LNCaP clone FGC (cell line): ENCODE data around the gene MYOF.
A peak's percentile ranks its signal among the peaks of the same experiment; 100 is the strongest.

Source experiments
- DNase-seq: peaks from one replicate; pipeline ENCODE4 v3.0.0-alpha.2; 2011; ENCODE audit warnings: low read depth
- H3K4me3 ChIP-seq: 2 replicates; pipeline ENCODE4 v1.5.1; 2011; ENCODE audit warnings: mild to moderate bottlenecking, low read depth, low read length, control low read depth
- TF ChIP-seq, protein P1 (sequence below): IDR thresholded peaks from 2 replicates; pipeline ENCODE4 v1.5.1; 2012; ENCODE audit warnings: mild to moderate bottlenecking; ENCODE audit not compliant: control insufficient read depth, insufficient read depth; ENCODE audit errors: extremely low read depth

The MYOF gene

DNA sequence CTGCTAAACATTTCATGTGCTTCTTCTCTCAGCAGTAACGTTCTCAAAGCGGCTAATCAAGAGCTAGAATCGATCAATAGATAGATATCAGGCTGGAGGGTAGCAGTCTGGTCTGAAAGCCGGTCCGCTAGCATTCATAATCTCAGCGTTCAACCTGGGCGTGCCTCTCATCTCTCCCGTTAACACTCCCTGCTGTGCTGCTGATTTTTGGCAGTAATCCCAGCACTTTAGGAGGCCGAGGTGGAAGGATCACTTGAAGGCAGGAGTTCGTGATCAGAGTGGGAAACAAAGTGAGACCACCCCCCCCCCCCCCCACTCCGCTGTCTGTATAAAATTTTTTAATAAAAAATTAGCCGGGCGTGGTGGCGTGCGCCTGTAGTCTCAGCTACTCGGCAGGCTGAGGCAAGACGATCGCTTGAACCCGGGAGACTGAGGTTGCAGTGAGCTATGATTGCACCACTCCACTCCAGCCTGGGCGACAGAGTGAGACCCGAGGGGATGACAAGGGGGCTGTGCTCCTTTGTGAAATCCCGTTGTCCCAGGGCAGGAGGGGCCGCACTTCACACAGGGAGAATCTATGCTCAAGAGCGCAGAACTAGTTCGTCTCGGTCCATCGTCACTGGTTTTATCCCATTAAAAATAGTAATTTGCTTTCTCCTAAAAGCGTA is 13.7 kb upstream of the MYOF start:
- TF ChIP-seq, protein P1, sequence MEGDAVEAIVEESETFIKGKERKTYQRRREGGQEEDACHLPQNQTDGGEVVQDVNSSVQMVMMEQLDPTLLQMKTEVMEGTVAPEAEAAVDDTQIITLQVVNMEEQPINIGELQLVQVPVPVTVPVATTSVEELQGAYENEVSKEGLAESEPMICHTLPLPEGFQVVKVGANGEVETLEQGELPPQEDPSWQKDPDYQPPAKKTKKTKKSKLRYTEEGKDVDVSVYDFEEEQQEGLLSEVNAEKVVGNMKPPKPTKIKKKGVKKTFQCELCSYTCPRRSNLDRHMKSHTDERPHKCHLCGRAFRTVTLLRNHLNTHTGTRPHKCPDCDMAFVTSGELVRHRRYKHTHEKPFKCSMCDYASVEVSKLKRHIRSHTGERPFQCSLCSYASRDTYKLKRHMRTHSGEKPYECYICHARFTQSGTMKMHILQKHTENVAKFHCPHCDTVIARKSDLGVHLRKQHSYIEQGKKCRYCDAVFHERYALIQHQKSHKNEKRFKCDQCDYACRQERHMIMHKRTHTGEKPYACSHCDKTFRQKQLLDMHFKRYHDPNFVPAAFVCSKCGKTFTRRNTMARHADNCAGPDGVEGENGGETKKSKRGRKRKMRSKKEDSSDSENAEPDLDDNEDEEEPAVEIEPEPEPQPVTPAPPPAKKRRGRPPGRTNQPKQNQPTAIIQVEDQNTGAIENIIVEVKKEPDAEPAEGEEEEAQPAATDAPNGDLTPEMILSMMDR: no peak
- H3K4me3 ChIP-seq: peak overlapping the region; percentile 70
- DNase-seq: peak; percentile 40

DNA sequence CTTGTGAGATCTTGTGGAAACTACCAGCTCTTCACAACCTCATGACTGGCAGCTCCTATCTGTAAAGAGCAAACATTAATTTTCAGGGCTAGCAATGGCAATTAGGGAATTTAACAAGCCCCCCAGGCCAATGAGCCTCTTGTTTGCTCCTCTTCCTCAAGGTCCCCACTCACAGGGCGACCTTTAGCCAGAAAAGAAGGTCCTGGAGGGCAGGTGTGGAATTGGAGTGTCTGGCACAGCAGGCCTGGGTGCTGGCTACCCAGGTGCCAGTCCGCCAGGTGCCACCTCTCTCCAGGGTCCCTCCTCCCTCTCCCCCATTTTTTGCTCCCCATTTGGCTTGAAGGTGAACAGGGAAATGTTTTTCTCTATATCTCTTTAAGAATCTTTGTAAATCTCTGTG is 12.4 kb upstream of the MYOF start:
- no peak overlapping the region for H3K4me3 ChIP-seq
- DNase-seq: no peak
- TF ChIP-seq, protein P1: no peak

DNA sequence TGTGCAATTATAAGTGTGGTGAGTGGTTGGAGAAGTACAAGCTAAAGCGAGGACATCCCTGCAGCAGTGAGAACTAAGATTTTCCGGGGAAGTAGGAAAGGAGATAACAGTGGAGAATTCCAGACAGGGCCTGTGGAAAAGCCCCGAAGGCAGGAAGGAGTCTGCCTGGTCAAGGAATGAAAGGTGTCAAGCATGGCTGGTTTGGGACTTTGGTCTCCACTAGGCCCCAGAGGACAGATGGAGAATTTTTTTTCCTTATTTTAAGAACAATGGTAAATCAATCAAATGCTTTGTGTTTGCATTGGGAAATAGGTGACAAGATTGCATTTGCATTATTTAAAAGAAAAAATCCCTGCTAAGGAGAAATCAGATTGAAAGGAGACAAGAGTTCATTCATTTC is 11.0 kb upstream of the MYOF start:
- TF ChIP-seq, protein P1: no peak
- DNase-seq: no peak
- no peak overlapping the region for H3K4me3 ChIP-seq

DNA sequence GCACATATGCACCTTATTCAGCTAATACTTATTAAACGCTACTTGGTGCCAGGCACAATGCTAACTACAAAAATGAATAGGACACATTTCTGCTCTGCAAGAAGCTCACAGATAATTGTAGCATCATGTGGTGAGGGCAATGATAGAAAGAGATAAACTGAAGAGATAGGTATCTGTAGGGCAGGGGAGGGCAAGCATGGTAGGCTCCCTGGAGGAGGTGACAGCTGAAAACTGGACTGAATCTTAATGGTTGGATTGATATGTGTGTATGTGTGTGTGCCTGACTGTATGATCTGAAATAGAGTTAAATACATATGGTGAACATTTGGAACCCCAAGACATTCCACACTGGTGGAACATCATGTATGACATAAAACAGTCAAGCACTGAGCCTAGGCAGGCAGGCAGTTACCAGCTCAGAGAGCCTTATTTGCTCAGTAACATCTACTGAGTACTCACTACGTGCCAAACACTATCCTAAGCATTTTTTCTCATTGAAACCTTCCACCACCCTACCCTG is 9.5 kb upstream of the MYOF start:
- DNase-seq: no peak
- TF ChIP-seq, protein P1: no peak
- H3K4me3 ChIP-seq: no peak overlapping the region

DNA sequence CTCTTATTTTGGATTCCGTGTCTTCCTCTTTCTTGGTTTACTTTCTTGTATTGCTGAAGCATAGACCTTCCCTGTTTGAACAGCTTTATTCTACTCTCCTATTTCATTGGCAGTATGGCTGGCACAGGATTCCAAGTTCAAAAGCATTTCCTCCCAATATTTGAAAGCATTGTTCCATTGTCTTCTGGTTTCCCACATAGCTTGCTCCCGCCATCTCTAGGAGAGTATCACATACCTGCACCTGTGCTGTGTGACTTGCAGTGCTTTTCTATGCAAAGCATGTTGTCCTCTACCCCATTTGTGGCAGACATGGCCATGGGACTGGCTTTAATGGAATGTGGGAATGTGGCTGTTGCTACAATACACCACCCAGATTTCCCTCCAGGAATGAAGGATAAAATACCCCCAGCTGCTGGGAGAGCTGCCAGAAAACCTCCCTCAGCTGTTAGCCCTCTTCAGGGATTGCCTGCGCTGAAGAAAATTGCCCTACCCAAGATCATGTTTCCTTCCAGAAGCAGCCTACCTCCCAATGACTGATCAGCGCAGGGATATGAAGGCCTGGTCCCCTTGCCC is 6.9 kb upstream of the MYOF start:
- DNase-seq: no peak
- TF ChIP-seq, protein P1: no peak

DNA sequence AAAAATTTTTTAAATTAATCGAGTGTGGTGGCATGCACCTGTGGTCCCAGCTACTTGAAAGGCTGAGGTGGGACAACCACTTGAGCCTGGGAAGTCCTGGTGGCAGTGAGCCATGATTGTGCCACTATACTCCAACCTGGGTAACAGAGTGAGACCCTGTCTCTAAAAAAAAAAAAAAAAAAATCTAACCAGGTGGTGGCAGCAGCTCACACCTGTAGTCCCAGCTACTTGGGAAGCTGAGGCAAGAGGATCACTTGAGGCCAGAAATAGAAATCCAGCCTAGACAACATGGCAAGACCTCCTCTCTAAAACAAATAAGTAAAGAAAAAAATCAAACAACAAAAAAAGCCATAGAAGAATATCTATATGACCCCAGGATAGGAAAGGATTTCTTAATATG is 3.6 kb upstream of the MYOF start:
- DNase-seq: no peak
- no peak overlapping the region for H3K4me3 ChIP-seq
- TF ChIP-seq, protein P1: no peak

More for the DNA sequence above, 6.9 kb upstream of the MYOF start:
- H3K4me3 ChIP-seq: no peak overlapping the region

DNA sequence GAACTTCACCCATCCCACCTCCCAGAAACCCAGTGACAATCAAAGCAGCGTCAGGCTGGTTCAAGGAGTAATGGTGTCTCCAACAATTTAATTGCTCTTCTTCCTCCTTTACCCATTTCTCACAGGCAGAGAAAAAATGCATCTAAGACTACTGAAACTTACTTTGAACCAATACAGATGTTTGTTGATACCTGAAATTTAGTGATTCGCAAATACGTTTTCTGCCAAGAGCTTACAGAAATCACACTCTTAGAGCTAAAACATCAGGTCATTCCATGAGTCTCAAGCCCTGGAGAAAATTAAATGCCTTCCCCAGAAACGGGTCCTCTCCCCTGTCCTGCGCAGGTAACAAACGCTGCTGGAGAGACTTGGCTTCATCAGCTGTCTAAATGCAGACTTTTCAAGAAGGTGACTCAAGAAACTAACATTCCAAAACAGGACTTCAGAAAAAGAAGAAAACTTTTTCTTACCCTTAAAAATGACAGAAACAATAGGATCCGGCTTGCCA is 443 bp downstream of the MYOF start:
- TF ChIP-seq, protein P1: no peak
- peak overlapping the region; percentile 58 for H3K4me3 ChIP-seq
- no peak for DNase-seq
